Measurements from ENCODE around the gene ZNF398. TPM values are rescaled to one million over a fixed set of nuclear protein-coding genes. Genes with fewer than 3 reads are reported as not detected.
A peak's percentile ranks its signal among the peaks of the same experiment; 100 is the strongest.

Gene ZNF398
- total and polyA plus RNA-seq, 3 donors from 2014 or later, result 25.3 to 35.3 (median 29.4) TPM

DNA sequence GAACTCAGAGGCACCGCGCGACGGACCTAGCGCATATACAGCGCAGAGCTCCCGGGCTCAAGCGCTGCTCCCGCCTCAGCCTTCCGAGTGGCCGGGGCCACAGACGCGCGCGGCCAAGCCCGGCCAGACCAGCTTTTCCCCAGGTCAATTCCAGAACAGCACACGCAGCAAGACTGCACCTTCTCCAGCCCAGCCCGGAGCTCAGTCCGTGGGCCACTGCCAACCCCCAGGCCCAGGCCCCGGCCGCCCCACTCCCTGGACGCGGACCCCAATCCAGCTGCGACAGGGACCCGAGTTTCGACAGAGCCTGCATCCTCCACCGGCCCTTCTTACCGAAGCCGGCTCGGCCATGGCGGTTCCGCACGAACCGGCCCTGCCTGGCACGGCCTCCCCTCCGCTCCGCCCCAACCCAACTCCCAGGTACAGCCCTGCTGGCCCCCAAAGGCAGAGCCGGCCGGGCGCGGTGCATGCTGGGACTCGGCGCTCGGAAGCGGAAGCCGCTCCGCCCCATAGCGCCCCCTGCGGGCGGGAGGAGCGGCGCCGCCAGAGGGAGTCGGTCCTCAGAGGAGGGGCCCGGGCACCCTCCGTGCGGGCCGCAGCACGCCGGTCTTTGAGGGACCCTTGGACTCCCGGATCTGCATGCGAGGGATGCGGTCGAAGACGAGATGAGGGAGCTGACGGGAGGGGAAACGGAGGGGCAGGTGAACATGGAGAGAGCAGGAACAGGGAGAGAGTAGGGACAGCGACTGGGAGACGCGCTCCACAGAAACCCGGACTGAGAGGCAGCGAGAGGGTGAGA, 21.2 kb upstream of the ZNF398 start, which contains the start of gene ZNF425:
TSS of gene ZNF425 (minus strand) at position 462 of the 799 bp plus-strand sequence. CDS start at position 351, 111 bp downstream.
- WGBS, 2 donors, result 0 to 1% methylated on average over 12 to 61 of the region's 72 CpGs
- TF ChIP-seq, protein P1, sequence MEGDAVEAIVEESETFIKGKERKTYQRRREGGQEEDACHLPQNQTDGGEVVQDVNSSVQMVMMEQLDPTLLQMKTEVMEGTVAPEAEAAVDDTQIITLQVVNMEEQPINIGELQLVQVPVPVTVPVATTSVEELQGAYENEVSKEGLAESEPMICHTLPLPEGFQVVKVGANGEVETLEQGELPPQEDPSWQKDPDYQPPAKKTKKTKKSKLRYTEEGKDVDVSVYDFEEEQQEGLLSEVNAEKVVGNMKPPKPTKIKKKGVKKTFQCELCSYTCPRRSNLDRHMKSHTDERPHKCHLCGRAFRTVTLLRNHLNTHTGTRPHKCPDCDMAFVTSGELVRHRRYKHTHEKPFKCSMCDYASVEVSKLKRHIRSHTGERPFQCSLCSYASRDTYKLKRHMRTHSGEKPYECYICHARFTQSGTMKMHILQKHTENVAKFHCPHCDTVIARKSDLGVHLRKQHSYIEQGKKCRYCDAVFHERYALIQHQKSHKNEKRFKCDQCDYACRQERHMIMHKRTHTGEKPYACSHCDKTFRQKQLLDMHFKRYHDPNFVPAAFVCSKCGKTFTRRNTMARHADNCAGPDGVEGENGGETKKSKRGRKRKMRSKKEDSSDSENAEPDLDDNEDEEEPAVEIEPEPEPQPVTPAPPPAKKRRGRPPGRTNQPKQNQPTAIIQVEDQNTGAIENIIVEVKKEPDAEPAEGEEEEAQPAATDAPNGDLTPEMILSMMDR (IDR thresholded peaks at IDR 0.05), result peak; percentile 94 to 99 (median 99)
- peak; percentile 85 for TF ChIP-seq POLR2A (IDR thresholded peaks at IDR 0.05)
- peak; percentile 89 for DNase-seq
- H3K27ac ChIP-seq, result peak within 1 kb of the TSS; percentile 96 to 98
- peaks cover 10% of the 10 kb centered on the region for H3K4me1 ChIP-seq
- intact Hi-C loops (cut with DNase I; ENCODE audit: low total_unique reads), result no loop called here
- peak within 1 kb of the TSS; percentile 65 to 79 for H3K4me3 ChIP-seq
- H3K36me3 ChIP-seq (ENCODE audit: low read depth, missing control alignments), result no peaks in the 10 kb centered on the region
- H3K9me3 ChIP-seq, result no peaks in the 10 kb centered on the region
- H3K27me3 ChIP-seq, result no peaks in the 10 kb centered on the region

DNA sequence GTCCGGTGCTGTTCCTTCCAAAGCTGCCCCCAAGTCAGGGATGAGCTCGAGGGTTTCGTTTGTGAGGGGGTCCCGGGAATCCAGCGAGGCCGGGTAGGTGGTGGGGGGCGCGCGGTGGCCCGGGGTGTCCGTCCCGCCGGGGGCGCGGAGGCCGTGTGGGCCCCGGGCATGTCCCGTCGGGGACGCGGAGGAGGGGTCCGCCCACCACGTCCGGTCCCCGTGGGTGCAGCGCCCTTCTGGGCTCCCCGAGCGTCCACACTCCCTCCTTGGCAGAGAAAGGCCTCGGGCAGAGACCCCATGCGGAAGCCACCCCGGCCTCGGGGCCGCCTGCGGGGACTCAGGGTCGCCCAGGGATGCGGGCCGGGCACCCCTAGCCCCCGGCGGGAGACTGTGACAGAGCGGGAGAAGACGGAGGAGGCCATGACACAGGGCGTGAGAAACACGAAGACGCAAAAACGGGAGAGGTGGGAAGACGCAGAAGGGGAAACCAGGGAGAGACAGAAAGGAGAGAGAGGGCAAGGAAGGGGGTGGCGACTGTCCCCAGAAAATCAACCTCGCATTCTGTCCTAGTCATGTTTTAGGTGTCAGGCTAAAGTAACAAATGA, 20.5 kb upstream of the ZNF398 start:
- peaks cover 10% of the 10 kb centered on the region for H3K4me1 ChIP-seq
- H3K9me3 ChIP-seq, result no peaks in the 10 kb centered on the region
- peak overlapping the region; percentile 96 to 98 for H3K27ac ChIP-seq
- intact Hi-C loops (cut with DNase I; ENCODE audit: low total_unique reads), result no loop called here
- H3K36me3 ChIP-seq (ENCODE audit: low read depth, missing control alignments), result no peaks in the 10 kb centered on the region
- peak overlapping the region; percentile 65 to 79 for H3K4me3 ChIP-seq
- DNase-seq, result peak; percentile 58
- H3K27me3 ChIP-seq, result no peaks in the 10 kb centered on the region
- TF ChIP-seq, protein P1 (IDR thresholded peaks at IDR 0.05), result no peak
- no peak for TF ChIP-seq POLR2A (IDR thresholded peaks at IDR 0.05)
- 0% methylated on average over 23 to 25 of the region's 48 CpGs for WGBS, 2 donors

DNA sequence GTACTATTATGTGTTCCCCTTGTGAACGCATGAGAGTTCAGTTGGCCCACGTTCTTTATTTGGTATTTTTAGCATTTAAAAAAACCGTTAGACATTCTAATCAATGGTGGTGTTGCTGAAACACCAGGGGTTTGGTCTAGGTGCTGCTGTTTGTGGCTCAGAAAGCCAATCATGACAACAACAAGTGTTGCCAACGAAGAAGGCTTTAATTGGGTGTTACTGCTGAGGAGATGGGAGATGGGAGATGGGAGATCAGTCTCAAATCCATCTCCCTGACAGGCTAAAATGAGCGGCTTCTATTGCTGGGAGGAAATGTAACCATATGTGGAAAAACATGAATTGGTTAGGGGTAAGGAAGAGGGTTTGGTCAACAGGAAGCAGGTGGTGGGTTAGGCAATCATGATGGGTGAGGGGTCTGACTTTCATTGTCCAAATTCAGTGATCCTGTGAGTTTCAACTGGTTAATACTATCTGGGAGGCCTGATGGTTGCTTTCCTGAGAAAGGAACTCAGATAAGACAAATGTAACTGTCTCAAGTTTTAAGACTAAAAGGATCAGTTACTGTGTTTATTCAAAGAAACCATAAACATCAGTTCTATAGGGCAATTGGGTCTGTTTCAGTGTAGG, 16.6 kb upstream of the ZNF398 start:
- no peaks in the 10 kb centered on the region for H3K4me1 ChIP-seq
- 94 to 97% methylated on average over 5 of the region's 5 CpGs for WGBS, 2 donors
- intact Hi-C loops (cut with DNase I; ENCODE audit: low total_unique reads), result no loop called here

DNA sequence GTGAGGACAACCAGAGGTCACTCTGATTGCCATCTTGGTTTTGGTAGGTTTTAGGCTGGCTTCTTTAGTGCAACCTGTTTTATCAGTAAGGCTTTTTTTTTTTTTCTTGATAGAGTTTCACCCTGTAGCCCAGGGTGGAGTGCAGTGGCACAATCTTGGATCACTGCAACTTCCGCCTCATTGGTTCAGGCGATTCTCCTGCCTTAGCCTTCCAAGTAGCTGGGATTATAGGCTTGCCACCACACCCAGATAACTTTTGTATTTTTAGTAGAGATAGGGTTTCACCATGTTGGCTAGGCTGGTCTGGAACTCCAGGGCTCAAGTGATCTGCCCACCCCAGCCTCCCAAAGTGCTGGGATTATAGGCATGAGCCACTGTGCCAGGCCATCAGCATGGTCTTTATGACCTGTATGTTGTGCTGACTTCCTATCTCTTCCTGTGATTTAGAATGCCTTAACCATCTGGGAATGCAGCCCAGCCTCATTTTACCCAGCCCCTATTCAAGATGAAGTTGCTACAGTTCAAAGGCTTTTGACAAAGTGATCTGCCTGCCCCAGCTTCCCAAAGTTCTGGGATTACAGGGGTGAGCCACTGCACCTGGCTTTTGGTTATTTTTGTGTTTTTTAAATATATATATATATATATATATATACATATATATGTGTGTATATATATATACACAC, 14.1 kb upstream of the ZNF398 start:
- Histone ChIP-seq H3K9me3 (no peaks in the 10 kb centered on the region), H3K4me3 (no peak overlapping the region), H3K36me3 (ENCODE audit: low read depth, missing control alignments) (no peaks in the 10 kb centered on the region), H3K4me1 (no peaks in the 10 kb centered on the region), H3K27me3 (no peaks in the 10 kb centered on the region), H3K27ac (no peak overlapping the region)
- TF ChIP-seq POLR2A (IDR thresholded peaks at IDR 0.05), result no peak
- TF ChIP-seq, protein P1 (IDR thresholded peaks at IDR 0.05), result no peak
- intact Hi-C loops (cut with DNase I; ENCODE audit: low total_unique reads), result no loop called here
- 97 to 100% methylated on average over 2 of the region's 2 CpGs for WGBS, 2 donors
- no peak for DNase-seq

More for the DNA sequence above, 16.6 kb upstream of the ZNF398 start:
- no peaks in the 10 kb centered on the region for H3K9me3 ChIP-seq
- no peak overlapping the region for H3K27ac ChIP-seq
- no peak for TF ChIP-seq POLR2A (IDR thresholded peaks at IDR 0.05)
- TF ChIP-seq, protein P1 (IDR thresholded peaks at IDR 0.05), result no peak
- no peak for DNase-seq
- no peaks in the 10 kb centered on the region for H3K36me3 ChIP-seq (ENCODE audit: low read depth, missing control alignments)
- no peak overlapping the region for H3K4me3 ChIP-seq
- H3K27me3 ChIP-seq, result no peaks in the 10 kb centered on the region
